HepG2 (cell line): Measurements from ENCODE around the gene ENTPD2. TPM values are rescaled to one million over a fixed set of nuclear protein-coding genes. Genes with fewer than 3 reads are reported as not detected.

Experiments
- ARHGAP35 ChIP-seq: sonication (generic); formaldehyde crosslinking; IDR thresholded peaks from 2 replicates; pipeline ENCODE4 v1.9.0; 2022; ENCODE audit warnings: mild to moderate bottlenecking, inconsistent platforms, moderate library complexity, missing genetic modification reagents, borderline replicate concordance
- ASH2L ChIP-seq: fragments of 300-600, 200-600 bp; sonication (generic); IDR thresholded peaks from 2 replicates; pipeline ENCODE4 v1.7.0; 2017; ENCODE audit warnings: low read depth, mild to moderate bottlenecking, moderate library complexity, mixed read lengths, low read length; ENCODE audit not compliant: insufficient read length
- CEBPG ChIP-seq: IDR thresholded peaks from 2 replicates; pipeline ENCODE4 v1.6.1; 2016
- DNMT3B ChIP-seq: conservative IDR thresholded peaks from 2 replicates; pipeline ENCODE4 v1.6.1; 2016; ENCODE audit warnings: missing biosample characterization, control low read depth
- DPF2 ChIP-seq: sonication (generic); formaldehyde crosslinking; IDR thresholded peaks from 2 replicates; pipeline ENCODE4 v1.4.0; 2020; ENCODE audit warnings: mild to moderate bottlenecking, low read depth, missing genetic modification reagents, borderline replicate concordance
- MAZ ChIP-seq, 2 experiments: sonication (generic) in 1 of 2; formaldehyde crosslinking in 1 of 2; IDR thresholded peaks; 2 replicates each; pipeline versions ENCODE4 v1.5.0 to v1.6.1; 2012 to 2020; ENCODE audit warnings: low read depth in 2 of 2, mild to moderate bottlenecking in 2 of 2, borderline replicate concordance in 1 of 2, improper control_type of control experiment in 1 of 2, low read length in 1 of 2, missing genetic modification reagents in 1 of 2, moderate library complexity in 1 of 2
- MNT ChIP-seq: fragments of 450-650 bp; IDR thresholded peaks from 2 replicates; pipeline ENCODE4 v1.6.1; 2016
- NFYC ChIP-seq: IDR thresholded peaks from 2 replicates; pipeline ENCODE4 v1.6.1; 2016; ENCODE audit warnings: missing genetic modification reagents, missing compliant biosample characterization
- RARG ChIP-seq: sonication (generic); formaldehyde crosslinking; IDR thresholded peaks from 2 replicates; pipeline ENCODE4 v1.4.0; 2020; ENCODE audit warnings: low read depth, mild to moderate bottlenecking, missing genetic modification reagents
- RNF2 ChIP-seq: fragments of 450-650 bp; conservative IDR thresholded peaks from 2 replicates; pipeline ENCODE4 v1.6.1; 2016; ENCODE audit warnings: low read depth
- TBX2 ChIP-seq: sonication (generic); formaldehyde crosslinking; IDR thresholded peaks from 2 replicates; pipeline ENCODE4 v1.5.0; 2020; ENCODE audit warnings: missing genetic modification reagents, mild to moderate bottlenecking, borderline replicate concordance
- THRA ChIP-seq: sonication (generic); formaldehyde crosslinking; IDR thresholded peaks from 2 replicates; pipeline ENCODE4 v1.4.0; 2020; ENCODE audit warnings: missing genetic modification reagents, borderline replicate concordance
- ZMYM3 ChIP-seq: sonication (generic); formaldehyde crosslinking; IDR thresholded peaks from 2 replicates; pipeline ENCODE4 v1.5.1; 2020; ENCODE audit warnings: mild to moderate bottlenecking, missing genetic modification reagents
- ZNF17 ChIP-seq: sonication (generic); formaldehyde crosslinking; IDR thresholded peaks from 2 replicates; pipeline ENCODE4 v1.5.0; 2020; ENCODE audit warnings: mild to moderate bottlenecking, missing genetic modification reagents
- ZNF264 ChIP-seq: sonication (generic); formaldehyde crosslinking; IDR thresholded peaks from 2 replicates; pipeline ENCODE4 v1.4.0; 2020; ENCODE audit warnings: missing genetic modification reagents
- ZNF30 ChIP-seq: sonication (generic); formaldehyde crosslinking; IDR thresholded peaks from 2 replicates; pipeline ENCODE4 v1.5.0; 2020; ENCODE audit warnings: mild to moderate bottlenecking, missing genetic modification reagents
- ZNF776 ChIP-seq: sonication (generic); formaldehyde crosslinking; IDR thresholded peaks from 2 replicates; pipeline ENCODE4 v1.4.0; 2020; ENCODE audit warnings: mild to moderate bottlenecking, missing genetic modification reagents
- ZNF784 ChIP-seq: sonication (generic); formaldehyde crosslinking; IDR thresholded peaks from 2 replicates; pipeline ENCODE4 v1.5.1; 2020; ENCODE audit warnings: missing genetic modification reagents, mild to moderate bottlenecking, borderline replicate concordance
- ZSCAN21 ChIP-seq: sonication (generic); formaldehyde crosslinking; IDR thresholded peaks from 2 replicates; pipeline ENCODE4 v1.8.0; 2022; ENCODE audit warnings: mild to moderate bottlenecking, missing genetic modification reagents, moderate library complexity, borderline replicate concordance
- polyA plus RNA-seq, 8 experiments: library from polyadenylated mRNA; depleted of rRNA in 3 of 8; stranded (reverse) in 7 of 8; unstranded in 1 of 8; fragments of >200 nt; fragmentation: Illumina TruSeq in 4 of 8; extraction: Trizol in 4 of 8; gene quantifications; 2 replicates each; pipeline versions ENCODE4 v1.2.1 to v1.2.3, GENCODE V29; 2011 to 2016; ENCODE audit warnings: low read depth in 4 of 8, missing spikeins in 1 of 8, mixed read lengths in 1 of 8; ENCODE audit not compliant: insufficient read depth in 1 of 8
- total RNA-seq, 5 experiments: library from RNA; depleted of rRNA; stranded (reverse); fragments of >200 nt; fragmentation: Illumina TruSeq; extraction: Trizol; gene quantifications; 2 replicates each; pipeline ENCODE4 v1.2.3, GENCODE V29; 2016; ENCODE audit warnings: low read depth in 1 of 5
- TF ChIP-seq, protein P1 (sequence below): sonication (generic); formaldehyde crosslinking; IDR thresholded peaks from 2 replicates; pipeline ENCODE4 v1.8.0; 2022; ENCODE audit warnings: mild to moderate bottlenecking, missing genetic modification reagents, borderline replicate concordance
- TF ChIP-seq, protein P2 (sequence below): sonication (generic); formaldehyde crosslinking; IDR thresholded peaks from 2 replicates; pipeline ENCODE4 v1.4.0; 2020; ENCODE audit warnings: missing genetic modification reagents, mild to moderate bottlenecking, borderline replicate concordance

Gene ENTPD2
- total and polyA plus RNA-seq, 2 of the 13 experiments (the other 11 are each of a cell fraction or from before 2014, with no cell fraction given), result 0.95 to 3.2 TPM

- no peak for TF ChIP-seq ARHGAP35 (CRISPR knock-in tag)
- no peak for TF ChIP-seq DPF2 (CRISPR knock-in tag)
- no peak for TF ChIP-seq ZMYM3 (CRISPR knock-in tag)
- no peak for TF ChIP-seq ZNF776 (CRISPR knock-in tag)
- TF ChIP-seq THRA (CRISPR knock-in tag), result no peak
- 0 out of 2 replicates have a peak, but pooled peaks have one; percentile 47 for TF ChIP-seq ZSCAN21 (CRISPR knock-in tag)
- TF ChIP-seq, protein P1, sequence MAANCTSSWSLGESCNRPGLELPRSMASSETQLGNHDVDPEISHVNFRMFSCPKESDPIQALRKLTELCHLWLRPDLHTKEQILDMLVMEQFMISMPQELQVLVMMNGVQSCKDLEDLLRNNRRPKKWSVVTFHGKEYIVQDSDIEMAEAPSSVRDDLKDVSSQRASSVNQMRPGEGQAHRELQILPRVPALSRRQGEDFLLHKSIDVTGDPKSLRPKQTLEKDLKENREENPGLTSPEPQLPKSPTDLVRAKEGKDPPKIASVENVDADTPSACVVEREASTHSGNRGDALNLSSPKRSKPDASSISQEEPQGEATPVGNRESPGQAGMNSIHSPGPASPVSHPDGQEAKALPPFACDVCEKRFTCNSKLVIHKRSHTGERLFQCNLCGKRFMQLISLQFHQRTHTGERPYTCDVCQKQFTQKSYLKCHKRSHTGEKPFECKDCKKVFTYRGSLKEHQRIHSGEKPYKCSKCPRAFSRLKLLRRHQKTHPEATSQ (CRISPR knock-in tag), result no peak
- TF ChIP-seq DNMT3B (CRISPR knock-in tag), result no peak
- TF ChIP-seq CEBPG (CRISPR knock-in tag), result no peak
- TF ChIP-seq, protein P2, sequence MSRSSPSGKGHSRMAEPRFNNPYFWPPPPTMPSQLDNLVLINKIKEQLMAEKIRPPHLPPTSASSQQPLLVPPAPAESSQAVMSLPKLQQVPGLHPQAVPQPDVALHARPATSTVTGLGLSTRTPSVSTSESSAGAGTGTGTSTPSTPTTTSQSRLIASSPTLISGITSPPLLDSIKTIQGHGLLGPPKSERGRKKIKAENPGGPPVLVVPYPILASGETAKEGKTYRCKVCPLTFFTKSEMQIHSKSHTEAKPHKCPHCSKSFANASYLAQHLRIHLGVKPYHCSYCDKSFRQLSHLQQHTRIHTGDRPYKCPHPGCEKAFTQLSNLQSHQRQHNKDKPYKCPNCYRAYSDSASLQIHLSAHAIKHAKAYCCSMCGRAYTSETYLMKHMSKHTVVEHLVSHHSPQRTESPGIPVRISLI (CRISPR knock-in tag), result 0 out of 2 replicates have a peak, but pooled peaks have one; percentile 6
- no peak for TF ChIP-seq ASH2L
- peak; percentile 92; the same call in 1 of the 2 replicates for TF ChIP-seq MAZ (IDR thresholded peaks at IDR 0.05; ENCODE audit: borderline replicate concordance, low read depth, low read length)
- peak; percentile 38; the same call in 1 of the 2 replicates for TF ChIP-seq MAZ (CRISPR knock-in tag; IDR thresholded peaks at IDR 0.05; ENCODE audit: low read depth)
- TF ChIP-seq NFYC (CRISPR knock-in tag), result no peak
- no peak for TF ChIP-seq ZNF264
- TF ChIP-seq RARG, result no peak
- no peak for TF ChIP-seq ZNF30 (CRISPR knock-in tag)
- no peak for TF ChIP-seq RNF2
- TF ChIP-seq TBX2 (CRISPR knock-in tag), result peak; percentile 49; the same call in 1 of the 2 replicates
- TF ChIP-seq MNT, result peak; percentile 27; the same call in 1 of the 2 replicates
- no peak for TF ChIP-seq ZNF17 (CRISPR knock-in tag)
- no peak for TF ChIP-seq ZNF784
These were observed 31.7 kb downstream of the ENTPD2 start (continued) for GRCh38 chr9:137021979-137022661.
